K562 (cell line): ENCODE data around the gene CACNA1E. TPM values are rescaled to one million over a fixed set of nuclear protein-coding genes. Genes with fewer than 3 reads are reported as not detected.

Experiments
- CBX5 ChIP-seq: IDR thresholded peaks from 2 replicates; pipeline ENCODE4 v1.6.1; 2014; ENCODE audit warnings: low read depth, borderline replicate concordance
- CHD4 ChIP-seq: fragments of 200-600 bp; sonication (generic); IDR thresholded peaks from 3 replicates; pipeline ENCODE4 v1.6.1; 2012; ENCODE audit warnings: low read depth, mild to moderate bottlenecking, mixed read lengths, low read length, inconsistent platforms; ENCODE audit not compliant: insufficient read depth, insufficient replicate concordance, poor library complexity, severe bottlenecking
- EGR1 ChIP-seq: fragments of 450-650 bp; conservative IDR thresholded peaks from 2 replicates; pipeline ENCODE4 v1.6.1; 2017; ENCODE audit warnings: mild to moderate bottlenecking
- FOXK1 ChIP-seq: sonication (generic); formaldehyde crosslinking; IDR thresholded peaks from 2 replicates; pipeline ENCODE4 v1.8.0; 2022; ENCODE audit warnings: missing genetic modification reagents, mild to moderate bottlenecking, borderline replicate concordance
- RAD21 ChIP-seq, 2 experiments: fragments of 250-450 bp in 1 of 2; fragments of 450-650 bp in 1 of 2; sonication (Bioruptor Pico) in 1 of 2; formaldehyde crosslinking in 1 of 2; IDR thresholded peaks in 1 of 2; conservative IDR thresholded peaks in 1 of 2; 2 replicates each; pipeline versions ENCODE4 v1.4.0 to v1.8.0; 2020 to 2022; ENCODE audit warnings: mild to moderate bottlenecking in 2 of 2, moderate library complexity in 1 of 2
- RBM15 ChIP-seq: fragments of 200-400 bp; formaldehyde crosslinking; IDR thresholded peaks from 2 replicates; pipeline ENCODE4 v1.6.1; 2018; ENCODE audit warnings: mild to moderate bottlenecking, low read length, moderate library complexity; ENCODE audit not compliant: insufficient read depth
- RBM25 ChIP-seq: fragments of 200-400 bp; formaldehyde crosslinking; IDR thresholded peaks from 2 replicates; pipeline ENCODE4 v1.6.1; 2018; ENCODE audit warnings: low read length, low read depth, moderate library complexity; ENCODE audit not compliant: severe bottlenecking
- SMC3 ChIP-seq: conservative IDR thresholded peaks from 2 replicates; pipeline ENCODE4 v1.6.1; 2011; ENCODE audit warnings: low read depth, low read length, improper control_type of control experiment; ENCODE audit not compliant: insufficient read depth
- ZNF41 ChIP-seq: fragments of 250-450 bp; sonication (Bioruptor Pico); conservative IDR thresholded peaks from 2 replicates; pipeline ENCODE4 v1.4.0; 2020; ENCODE audit warnings: mild to moderate bottlenecking
- polyA plus RNA-seq, 8 experiments: library from polyadenylated mRNA; depleted of rRNA in 4 of 8; stranded (reverse) in 5 of 8; unstranded in 3 of 8; fragments of >200 nt; fragmentation: Nextera tagmentation in 2 of 8; fragmentation: Illumina TruSeq in 1 of 8; extraction: Ambion mirVana in 2 of 8; extraction: Trizol in 1 of 8; gene quantifications; 2 replicates each; pipeline versions ENCODE4 v1.2.1 to v1.2.3, GENCODE V29; 2011 to 2014; ENCODE audit warnings: inconsistent platforms in 1 of 8, missing spikeins in 1 of 8
- total RNA-seq, 7 experiments: library from RNA; depleted of rRNA in 6 of 7; stranded (reverse); fragments of >200 nt in 6 of 7; fragmentation: Illumina TruSeq in 2 of 7; extraction: Trizol in 2 of 7; gene quantifications; 2 replicates each; pipeline versions ENCODE4 v1.2.1 to v1.2.3, GENCODE V29; 2011 to 2021; ENCODE audit warnings: low replicate concordance in 1 of 7
- TF ChIP-seq, protein P1 (sequence below): IDR thresholded peaks from 2 replicates; pipeline ENCODE4 v1.6.1; 2011; ENCODE audit warnings: borderline replicate concordance, low read depth, mild to moderate bottlenecking, moderate library complexity, low read length; ENCODE audit not compliant: insufficient read depth, poor library complexity, severe bottlenecking
- TF ChIP-seq, protein P2 (sequence below): fragments of 250-450 bp; sonication (Bioruptor Pico); IDR thresholded peaks from 2 replicates; pipeline ENCODE4 v1.5.0; 2021
- TF ChIP-seq, protein P3 (sequence below): fragments of 250-450 bp; sonication (Bioruptor Pico); IDR thresholded peaks from 2 replicates; pipeline ENCODE4 v1.9.0; 2021; ENCODE audit warnings: mild to moderate bottlenecking, inconsistent platforms

CACNA1E gene
- total and polyA plus RNA-seq, 9 of the 15 experiments (the other 6 are each of a cell fraction or from before 2014, with no cell fraction given), result under 0.01 to 0.04 TPM; not detected in 7

DNA sequence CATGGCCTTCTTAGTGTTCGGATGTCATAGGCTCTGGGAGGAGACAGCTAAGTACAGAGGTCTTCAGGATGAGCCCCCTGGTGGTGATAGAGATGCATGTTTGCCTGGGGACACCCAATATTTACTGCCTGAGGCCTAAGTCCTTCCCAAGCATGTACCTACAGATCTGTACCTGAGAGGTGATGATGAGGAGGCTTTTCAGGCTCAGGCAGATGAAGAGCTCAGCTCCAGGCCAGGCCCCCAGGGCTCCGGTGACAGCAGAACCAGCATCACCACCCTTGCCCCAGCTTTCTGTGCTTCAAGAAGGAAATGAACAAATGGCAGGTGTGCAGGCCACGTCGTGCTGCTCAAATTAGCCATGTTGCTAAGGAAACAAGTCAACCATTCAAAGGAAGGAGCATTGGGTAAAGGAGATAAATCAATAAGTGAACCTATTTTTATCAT, 21.1 kb downstream of the CACNA1E start (continued):
- TF ChIP-seq RAD21 (CRISPR knock-in tag; conservative IDR thresholded peaks at IDR 0.05 in 1 of 2, IDR thresholded peaks at IDR 0.05 in 1 of 2), result peak; percentile 10 to 29; a peak in 3 of 4 replicates
- TF ChIP-seq, protein P1, sequence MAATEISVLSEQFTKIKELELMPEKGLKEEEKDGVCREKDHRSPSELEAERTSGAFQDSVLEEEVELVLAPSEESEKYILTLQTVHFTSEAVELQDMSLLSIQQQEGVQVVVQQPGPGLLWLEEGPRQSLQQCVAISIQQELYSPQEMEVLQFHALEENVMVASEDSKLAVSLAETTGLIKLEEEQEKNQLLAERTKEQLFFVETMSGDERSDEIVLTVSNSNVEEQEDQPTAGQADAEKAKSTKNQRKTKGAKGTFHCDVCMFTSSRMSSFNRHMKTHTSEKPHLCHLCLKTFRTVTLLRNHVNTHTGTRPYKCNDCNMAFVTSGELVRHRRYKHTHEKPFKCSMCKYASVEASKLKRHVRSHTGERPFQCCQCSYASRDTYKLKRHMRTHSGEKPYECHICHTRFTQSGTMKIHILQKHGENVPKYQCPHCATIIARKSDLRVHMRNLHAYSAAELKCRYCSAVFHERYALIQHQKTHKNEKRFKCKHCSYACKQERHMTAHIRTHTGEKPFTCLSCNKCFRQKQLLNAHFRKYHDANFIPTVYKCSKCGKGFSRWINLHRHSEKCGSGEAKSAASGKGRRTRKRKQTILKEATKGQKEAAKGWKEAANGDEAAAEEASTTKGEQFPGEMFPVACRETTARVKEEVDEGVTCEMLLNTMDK, result peak; percentile 25
- peak; percentile 52 for TF ChIP-seq SMC3
- TF ChIP-seq FOXK1 (CRISPR knock-in tag), result no peak
- TF ChIP-seq, protein P2, sequence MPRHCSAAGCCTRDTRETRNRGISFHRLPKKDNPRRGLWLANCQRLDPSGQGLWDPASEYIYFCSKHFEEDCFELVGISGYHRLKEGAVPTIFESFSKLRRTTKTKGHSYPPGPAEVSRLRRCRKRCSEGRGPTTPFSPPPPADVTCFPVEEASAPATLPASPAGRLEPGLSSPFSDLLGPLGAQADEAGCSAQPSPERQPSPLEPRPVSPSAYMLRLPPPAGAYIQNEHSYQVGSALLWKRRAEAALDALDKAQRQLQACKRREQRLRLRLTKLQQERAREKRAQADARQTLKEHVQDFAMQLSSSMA, result no peak
- TF ChIP-seq CHD4, result no peak
- no peak for TF ChIP-seq RBM25
- no peak for TF ChIP-seq ZNF41 (CRISPR knock-in tag)
- no peak for TF ChIP-seq CBX5
- TF ChIP-seq, protein P3, sequence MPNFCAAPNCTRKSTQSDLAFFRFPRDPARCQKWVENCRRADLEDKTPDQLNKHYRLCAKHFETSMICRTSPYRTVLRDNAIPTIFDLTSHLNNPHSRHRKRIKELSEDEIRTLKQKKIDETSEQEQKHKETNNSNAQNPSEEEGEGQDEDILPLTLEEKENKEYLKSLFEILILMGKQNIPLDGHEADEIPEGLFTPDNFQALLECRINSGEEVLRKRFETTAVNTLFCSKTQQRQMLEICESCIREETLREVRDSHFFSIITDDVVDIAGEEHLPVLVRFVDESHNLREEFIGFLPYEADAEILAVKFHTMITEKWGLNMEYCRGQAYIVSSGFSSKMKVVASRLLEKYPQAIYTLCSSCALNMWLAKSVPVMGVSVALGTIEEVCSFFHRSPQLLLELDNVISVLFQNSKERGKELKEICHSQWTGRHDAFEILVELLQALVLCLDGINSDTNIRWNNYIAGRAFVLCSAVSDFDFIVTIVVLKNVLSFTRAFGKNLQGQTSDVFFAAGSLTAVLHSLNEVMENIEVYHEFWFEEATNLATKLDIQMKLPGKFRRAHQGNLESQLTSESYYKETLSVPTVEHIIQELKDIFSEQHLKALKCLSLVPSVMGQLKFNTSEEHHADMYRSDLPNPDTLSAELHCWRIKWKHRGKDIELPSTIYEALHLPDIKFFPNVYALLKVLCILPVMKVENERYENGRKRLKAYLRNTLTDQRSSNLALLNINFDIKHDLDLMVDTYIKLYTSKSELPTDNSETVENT (CRISPR knock-in tag), result no peak
- TF ChIP-seq RBM15, result no peak
- TF ChIP-seq EGR1, result no peak
